ENCODE measurements around the gene KRT84. TPM values are rescaled to one million over a fixed set of nuclear protein-coding genes. Genes with fewer than 3 reads are reported as not detected.

Gene KRT84
- total RNA-seq, 1 experiment from 2014 or later = not detected

DNA sequence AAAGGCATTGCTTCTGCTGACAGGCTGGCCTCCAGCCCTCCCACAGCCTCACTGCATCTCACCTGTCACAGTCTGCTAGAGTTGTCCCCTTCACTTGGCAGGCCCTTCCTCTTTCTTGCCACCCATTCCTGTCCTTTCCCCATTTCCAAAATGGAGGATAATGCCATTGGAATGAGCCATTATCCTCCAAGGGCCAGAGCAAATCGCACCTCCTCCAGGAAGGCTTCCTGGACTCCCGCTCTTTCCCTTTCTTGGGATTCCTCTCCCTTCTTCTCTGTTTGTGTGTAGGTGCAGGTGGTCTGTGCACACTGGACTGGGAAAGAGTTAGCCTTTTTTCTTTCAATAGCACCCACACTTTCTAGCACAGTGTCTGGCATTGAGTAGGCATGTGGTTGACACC lies 16.9 kb upstream of the KRT84 start:
- no peaks in the 10 kb centered on the region for H4K20me1 ChIP-seq (ENCODE audit: insufficient read depth)
- H3K79me2 ChIP-seq (ENCODE audit: insufficient read depth, low read length) = no peaks in the 10 kb centered on the region
- no peak overlapping the region for H3K4me3 ChIP-seq (replicated peaks in 1 of 2; ENCODE audit: low read depth in 1 of 2, low read length in 2 of 2)
- no peak overlapping the region for H3K27ac ChIP-seq (ENCODE audit: low read depth, low read length)
- no peak overlapping the region for H3K9ac ChIP-seq (ENCODE audit: low read length)
- H3K4me1 ChIP-seq (ENCODE audit: control insufficient read depth in 1 of 2, insufficient read depth in 2 of 2, low read length in 2 of 2) = no peaks in the 10 kb centered on the region
- ChIA-PET CTCF (interaction anchor here (1.3 kb wide), 1 partner anchor 11 kb away, joined by 3 read pairs; no protein-coding TSS in a partner anchor), RAD21 (ENCODE audit: low non-redundant PET in 1 of 2, low total read pairs in 2 of 2, uncharacterized antibody in 2 of 2, unreplicated experiment in 2 of 2) (no interaction called here), POLR2A (no interaction called here)
- TF ChIP-seq EZH2 (IDR thresholded peaks at IDR 0.05) = no peak
- TF ChIP-seq CEBPB (IDR thresholded peaks at IDR 0.05; ENCODE audit: low read depth) = no peak
- no peak for TF ChIP-seq REST (IDR thresholded peaks at IDR 0.05; ENCODE audit: low read depth)
- TF ChIP-seq SRF (IDR thresholded peaks at IDR 0.05; ENCODE audit: low read depth) = no peak
- no peak for TF ChIP-seq POLR2A (IDR thresholded peaks at IDR 0.05; ENCODE audit: borderline replicate concordance, extremely low read depth, insufficient read depth, insufficient read length)
- TF ChIP-seq RAD21 (IDR thresholded peaks at IDR 0.05; ENCODE audit: low read depth) = no peak
- no peak for TF ChIP-seq EGR1 (IDR thresholded peaks at IDR 0.05; ENCODE audit: low read depth)
- no peak for TF ChIP-seq ZFX (IDR thresholded peaks at IDR 0.05)
- TF ChIP-seq ELF1 (IDR thresholded peaks at IDR 0.05; ENCODE audit: borderline replicate concordance, low read depth) = no peak
- TF ChIP-seq FOSL1 (IDR thresholded peaks at IDR 0.05; ENCODE audit: low read depth) = no peak
- TF ChIP-seq MAX (IDR thresholded peaks at IDR 0.05) = no peak
- TF ChIP-seq EZH2phosphoT487 (IDR thresholded peaks at IDR 0.05; ENCODE audit: borderline replicate concordance) = no peak
- TF ChIP-seq ZNF274 (IDR thresholded peaks at IDR 0.05; ENCODE audit: low read depth, low read length) = no peak
- TF ChIP-seq YY1 (IDR thresholded peaks at IDR 0.05; ENCODE audit: extremely low read depth, insufficient replicate concordance, low read depth, low read length) = no peak
- intact Hi-C loops (cut with micrococcal nuclease) = no loop called here
- ATAC-seq = no peak
- H3K9me2 ChIP-seq (ENCODE audit: insufficient read depth) = no peaks in the 10 kb centered on the region
- H3K27me3 ChIP-seq (ENCODE audit: insufficient read depth, low read length) = no peaks in the 10 kb centered on the region
- H3K9me3 ChIP-seq (ENCODE audit: control insufficient read depth in 1 of 2, insufficient read depth in 1 of 2, low read depth in 1 of 2, low read length in 2 of 2) = no peaks in the 10 kb centered on the region
- H3K4me2 ChIP-seq (ENCODE audit: low read length) = no peak overlapping the region
- H3K36me3 ChIP-seq (ENCODE audit: control insufficient read depth in 1 of 2, insufficient read depth in 2 of 2, low read length in 2 of 2) = no peaks in the 10 kb centered on the region
- BruUV-seq (replicated peaks) = no TSS peak
- no peak overlapping the region for H2AFZ ChIP-seq (ENCODE audit: low read depth, low read length, poor library complexity, severe bottlenecking)
- no peak for DNase-seq (ENCODE audit: low read depth, low spot score)

Measured in HCT116 (cell line).